Transverse colon (tissue), 4 donors: ENCODE results near the gene KAZALD1. TPM values are rescaled to one million over a fixed set of nuclear protein-coding genes. Genes with fewer than 3 reads are reported as not detected.

Source experiments
- DNase-seq: peaks from one replicate; pipeline ENCODE4 v3.0.0-alpha.2; 2019
- H3K27ac ChIP-seq, 4 donors: fragments of 200-600 bp; sonication (generic); 2 replicates each; pipeline ENCODE4 v1.5.1; 2016 to 2018; ENCODE audit warnings: inconsistent platforms in 4 of 4
- H3K27me3 ChIP-seq: fragments of 200-600 bp; sonication (generic); 2 replicates; pipeline ENCODE4 v1.5.1; 2017; ENCODE audit warnings: inconsistent platforms
- H3K36me3 ChIP-seq, 4 donors: fragments of 200-600 bp; sonication (generic); 2 replicates each; pipeline ENCODE4 v1.5.1; 2017 to 2019; ENCODE audit warnings: inconsistent platforms in 4 of 4
- H3K4me1 ChIP-seq, 4 donors: fragments of 200-600 bp; sonication (generic); 2 replicates each; pipeline ENCODE4 v1.5.1; 2017 to 2020; ENCODE audit warnings: inconsistent platforms in 4 of 4
- H3K4me3 ChIP-seq, 4 donors: fragments of 200-600 bp; sonication (generic); 1 replicate in 1 of 4; 2 replicates in 3 of 4; pipeline versions ENCODE4 v1.5.1 to v1.6.1; 2017 to 2019; ENCODE audit warnings: inconsistent platforms in 4 of 4
- H3K9me3 ChIP-seq, 2 donors: fragments of 200-600 bp; sonication (generic); 2 replicates each; pipeline ENCODE4 v1.5.1; 2017 to 2019; ENCODE audit warnings: inconsistent platforms in 2 of 2
- CTCF ChIP-seq, 5 experiments: fragments of 200-600 bp in 3 of 5; fragments of 450-650 bp in 2 of 5; sonication (generic) in 3 of 5; IDR thresholded peaks; 1 replicate in 2 of 5; 2 replicates in 3 of 5; pipeline ENCODE4 v1.5.1; 2016 to 2017; ENCODE audit warnings: antibody characterized with exemption in 5 of 5, inconsistent platforms in 3 of 5, mild to moderate bottlenecking in 2 of 5, moderate library complexity in 1 of 5
- EP300 ChIP-seq: sonication (generic); formaldehyde crosslinking; IDR thresholded peaks from one replicate; pipeline ENCODE4 v1.6.1; 2017; ENCODE audit warnings: antibody characterized with exemption, low read depth
- POLR2A ChIP-seq: fragments of 450-650 bp; IDR thresholded peaks from one replicate; pipeline ENCODE4 v1.6.1; 2016; ENCODE audit warnings: antibody characterized with exemption, mild to moderate bottlenecking, moderate library complexity
- POLR2AphosphoS5 ChIP-seq, 3 donors: sonication (generic); formaldehyde crosslinking; IDR thresholded peaks; one replicate each; pipeline ENCODE4 v1.6.1; 2016; ENCODE audit warnings: antibody characterized with exemption in 3 of 3
- WGBS, 2 donors: methylation state at CpG; one replicate each; pipeline ENCODE4 v1.1.5; 2018; ENCODE audit warnings: low coverage in 1 of 2; 5-methylcytosine and 5-hydroxymethylcytosine counted together
- in situ Hi-C, 4 donors: fragments of 200-750 bp; cut with MboI; loops; one replicate each; pipeline versions ENCODE4 v1.15.0 to v1.15.1; 2017; ENCODE audit warnings: low sequenced_read_pairs in 3 of 4, low pct_ligation_motif_present in 1 of 4, low pct_unique_long_range_greater_than_20kb in 1 of 4
- intact Hi-C: fragments of 100-400 bp; cut with DNase I; formaldehyde crosslinking; loops from one replicate; pipeline ENCODE4 v1.15.1; 2023; ENCODE audit warnings: low total_unique reads
- total RNA-seq, 4 donors: library from RNA; depleted of rRNA; stranded (reverse); fragments of >200 nt; gene quantifications; one replicate each; pipeline ENCODE4 v1.1.0, GENCODE V29; 2016

The KAZALD1 gene
- total RNA-seq, 4 donors from 2014 or later = 3.8 to 18.8 (median 10.0) TPM

DNA sequence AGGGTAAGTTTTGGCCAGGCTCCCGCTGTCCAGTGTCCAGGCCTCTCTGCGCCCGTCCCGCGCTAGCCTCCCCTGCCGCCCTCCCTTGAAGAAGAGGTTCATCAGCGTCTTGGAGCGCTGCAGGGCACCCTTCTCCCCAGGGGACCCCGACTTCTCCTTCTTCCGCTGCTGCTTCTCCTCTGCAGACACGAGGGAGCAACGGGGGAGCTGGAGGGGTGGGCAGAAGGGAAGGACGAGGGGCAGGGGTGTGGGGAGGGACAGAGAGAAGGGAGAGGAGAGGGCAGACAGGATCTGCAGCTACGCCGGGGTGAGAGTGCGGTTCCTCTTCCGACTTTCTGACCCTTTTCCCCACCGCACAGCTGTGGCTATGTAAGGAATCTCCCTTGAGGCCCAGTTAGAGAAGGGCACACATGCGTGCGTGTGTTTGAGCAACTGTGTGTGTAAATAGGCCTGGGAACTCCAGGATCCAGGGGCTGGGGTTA is 43.6 kb upstream of the KAZALD1 start:
- Histone ChIP-seq H3K9me3 (no peaks in the 10 kb centered on the region), H3K27me3 (peaks cover 27% of the 10 kb centered on the region), H3K4me1 (peaks cover 0 to 17% (median 8%) of the 10 kb centered on the region in 4 donors), H3K27ac (no peak overlapping the region), H3K4me3 (no peak overlapping the region), H3K36me3 (no peaks in the 10 kb centered on the region)
- TF ChIP-seq EP300 (no peak), POLR2AphosphoS5 (IDR thresholded peaks at IDR 0.05) (no peak), POLR2A (no peak), CTCF (IDR thresholded peaks at IDR 0.05) (no peak)
- intact Hi-C loops = loop anchor here (5.0 to 10.0 kb wide), 2 partner anchors 53 to 289 kb away; partner anchors contain the start of gene SEMA4G
- no peak for DNase-seq
- in situ Hi-C loops = no loop called here
- 55% methylated on average over 7 to 20 of the region's 20 CpGs for WGBS, 2 donors

DNA sequence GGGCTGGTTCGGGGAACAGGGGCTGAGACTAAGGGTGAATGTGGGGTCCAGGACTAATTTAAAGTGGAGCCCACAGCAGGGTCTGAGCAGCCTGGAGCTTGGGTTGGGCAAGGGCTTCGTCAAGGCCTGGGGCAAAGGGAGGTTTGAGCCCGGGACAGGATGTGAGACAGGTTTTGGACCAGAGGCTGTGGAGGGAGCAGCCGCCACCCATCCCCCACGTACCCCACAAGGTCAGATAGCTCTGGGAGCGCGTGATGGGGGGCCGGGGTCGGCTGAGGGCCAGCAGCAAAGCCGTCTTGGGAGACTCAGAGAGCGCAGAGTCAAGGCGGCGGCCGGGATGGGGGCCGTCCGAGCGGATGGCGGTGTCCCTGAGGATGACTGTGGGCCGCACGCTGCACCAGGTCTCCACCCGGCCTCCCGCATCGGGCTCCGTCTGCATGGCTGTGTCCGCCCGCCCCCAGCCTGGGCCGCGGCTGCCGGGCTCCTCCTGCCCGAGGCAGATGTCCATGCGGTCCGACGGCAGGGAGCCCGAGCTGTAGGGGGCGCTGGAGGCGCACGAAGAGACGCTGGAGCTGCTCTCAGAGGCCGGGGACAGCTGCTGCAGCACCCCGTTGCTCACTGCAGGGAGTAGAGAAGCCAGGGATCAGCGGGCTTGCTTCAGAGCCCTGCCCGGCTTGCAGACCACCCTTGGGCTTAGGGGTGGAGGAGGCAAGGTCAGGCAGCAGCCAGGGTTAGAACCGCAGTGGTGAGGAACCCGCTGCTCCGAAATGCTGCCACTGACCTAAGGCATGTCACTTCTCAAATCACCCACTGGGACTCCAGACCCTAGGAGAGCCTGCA is 43.0 kb upstream of the KAZALD1 start:
- H3K4me3 ChIP-seq = no peak overlapping the region
- intact Hi-C loops = loop anchor here (5.0 to 10.0 kb wide), 2 partner anchors 54 to 288 kb away; partner anchors contain the start of gene SEMA4G
- in situ Hi-C loops = no loop called here

GRCh38 chr10:101019440-101019703 is 42.4 kb upstream of the KAZALD1 start:
- Histone ChIP-seq H3K36me3 (no peaks in the 10 kb centered on the region), H3K4me3 (no peak overlapping the region), H3K4me1 (peaks cover 0 to 8% (median 5%) of the 10 kb centered on the region in 4 donors), H3K9me3 (no peaks in the 10 kb centered on the region), H3K27ac (no peak overlapping the region), H3K27me3 (peaks cover 27% of the 10 kb centered on the region)
- no peak for DNase-seq
- intact Hi-C loops (loop anchor here (5.0 to 10.0 kb wide), 2 partner anchors 55 to 288 kb away; partner anchors contain the start of gene SEMA4G), in situ Hi-C loops (no loop called here)
- TF ChIP-seq EP300 = no peak
- TF ChIP-seq POLR2AphosphoS5 (IDR thresholded peaks at IDR 0.05) = no peak
- no peak for TF ChIP-seq CTCF (IDR thresholded peaks at IDR 0.05)
- TF ChIP-seq POLR2A = no peak
- WGBS, 2 donors = 45% methylated on average over 2 of the region's 2 CpGs; no CpG with 5 or more reads in 1 of the 2 donors

More for the DNA sequence above, 43.0 kb upstream of the KAZALD1 start:
- TF ChIP-seq POLR2A (no peak), CTCF (IDR thresholded peaks at IDR 0.05) (peak; percentile 58 to 79 (median 68))
- Histone ChIP-seq H3K36me3 (no peaks in the 10 kb centered on the region), H3K27me3 (peaks cover 27% of the 10 kb centered on the region), H3K4me1 (peaks cover 0 to 13% (median 5%) of the 10 kb centered on the region in 4 donors), H3K9me3 (no peaks in the 10 kb centered on the region), H3K27ac (no peak overlapping the region)
- peak; percentile 88 for DNase-seq
- WGBS, 2 donors = 24% methylated on average over 45 of the region's 45 CpGs; no CpG with 5 or more reads in 1 of the 2 donors

DNA sequence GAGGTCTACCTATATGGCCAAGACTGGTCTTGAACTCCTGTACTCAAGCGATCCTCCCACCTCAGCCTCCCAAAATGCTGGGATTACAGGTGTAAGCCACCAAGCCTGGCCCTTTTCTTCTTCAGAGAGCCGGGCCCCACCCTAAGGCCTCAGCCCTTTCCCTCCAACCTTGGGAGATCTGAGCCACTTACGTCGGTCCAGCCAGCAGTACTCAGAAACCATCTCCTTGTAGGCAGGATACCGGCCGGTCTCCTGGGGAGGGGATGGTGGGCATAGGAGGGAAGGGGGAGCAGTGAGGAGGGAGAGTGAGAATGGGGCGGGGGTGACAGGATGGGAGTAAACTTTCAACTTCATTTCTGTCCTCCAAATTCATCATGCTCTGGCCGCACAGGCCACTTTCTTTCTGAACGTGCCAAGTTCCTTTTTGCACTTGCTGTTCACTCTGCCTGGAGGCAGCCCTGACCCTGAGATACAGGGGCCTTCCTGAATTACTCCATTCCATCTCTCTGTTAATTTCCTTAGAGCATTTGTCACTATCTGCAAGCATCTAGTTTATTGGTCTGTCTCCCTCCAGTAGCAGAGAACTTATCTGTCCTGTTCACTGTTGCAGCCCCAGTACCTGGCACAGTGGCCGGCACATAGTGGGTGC is 41.2 kb upstream of the KAZALD1 start:
- H3K27ac ChIP-seq = no peak overlapping the region
- 73 to 85% methylated on average over 2 to 10 of the region's 10 CpGs for WGBS, 2 donors
- no peaks in the 10 kb centered on the region for H3K9me3 ChIP-seq
- H3K4me3 ChIP-seq = no peak overlapping the region
- intact Hi-C loops = no loop called here
- DNase-seq = no peak
- H3K27me3 ChIP-seq = peaks cover 24% of the 10 kb centered on the region
- in situ Hi-C loops = no loop called here
- H3K4me1 ChIP-seq = peaks cover 0 to 7% (median 5%) of the 10 kb centered on the region in 4 donors
- no peaks in the 10 kb centered on the region for H3K36me3 ChIP-seq
- TF ChIP-seq POLR2AphosphoS5 (IDR thresholded peaks at IDR 0.05) (no peak), POLR2A (no peak), EP300 (no peak), CTCF (IDR thresholded peaks at IDR 0.05) (no peak)
